NCI-H748 (cell line): ENCODE data around the gene SSBP4.

Experiments
- DNase-seq: peaks from one replicate; lab custom pipeline; 2025; ENCODE audit not compliant: unreplicated experiment; lab: John Stamatoyannopoulos, UW

The SSBP4 gene

DNA sequence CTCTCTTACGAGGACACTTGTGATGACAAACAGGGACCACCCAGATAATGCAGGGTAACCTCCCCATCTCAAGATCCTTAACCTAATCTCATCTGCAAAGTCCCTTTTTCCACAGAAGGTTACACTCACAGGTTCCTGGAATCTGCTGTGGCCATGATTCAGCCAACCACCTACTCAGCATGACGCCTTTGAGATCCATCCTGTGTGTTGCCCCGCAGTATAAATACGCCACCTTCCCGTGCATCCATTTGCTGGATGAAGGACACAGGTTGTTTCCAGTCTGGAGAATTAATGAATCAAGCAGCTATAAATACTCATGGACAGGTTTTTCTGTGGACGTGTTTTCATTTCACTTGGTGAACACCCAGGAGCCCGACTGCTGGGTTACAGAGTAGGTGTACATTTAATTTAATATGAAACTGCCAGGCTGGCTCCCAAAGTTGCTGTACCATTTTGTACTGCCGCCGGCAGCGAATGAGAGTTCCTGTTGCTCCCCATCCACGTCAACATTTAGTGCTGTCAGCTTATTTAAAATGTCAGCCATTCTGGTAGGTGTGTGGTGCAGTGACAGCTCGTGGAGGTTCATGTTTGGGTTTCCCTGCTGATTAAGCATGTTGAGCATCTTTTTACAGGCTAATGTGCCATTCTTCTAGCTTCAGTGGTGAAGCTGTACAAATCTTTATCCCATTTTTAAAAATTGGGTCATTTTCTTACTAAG, 62.5 kb downstream of the SSBP4 start:
- no peak for DNase-seq

DNA sequence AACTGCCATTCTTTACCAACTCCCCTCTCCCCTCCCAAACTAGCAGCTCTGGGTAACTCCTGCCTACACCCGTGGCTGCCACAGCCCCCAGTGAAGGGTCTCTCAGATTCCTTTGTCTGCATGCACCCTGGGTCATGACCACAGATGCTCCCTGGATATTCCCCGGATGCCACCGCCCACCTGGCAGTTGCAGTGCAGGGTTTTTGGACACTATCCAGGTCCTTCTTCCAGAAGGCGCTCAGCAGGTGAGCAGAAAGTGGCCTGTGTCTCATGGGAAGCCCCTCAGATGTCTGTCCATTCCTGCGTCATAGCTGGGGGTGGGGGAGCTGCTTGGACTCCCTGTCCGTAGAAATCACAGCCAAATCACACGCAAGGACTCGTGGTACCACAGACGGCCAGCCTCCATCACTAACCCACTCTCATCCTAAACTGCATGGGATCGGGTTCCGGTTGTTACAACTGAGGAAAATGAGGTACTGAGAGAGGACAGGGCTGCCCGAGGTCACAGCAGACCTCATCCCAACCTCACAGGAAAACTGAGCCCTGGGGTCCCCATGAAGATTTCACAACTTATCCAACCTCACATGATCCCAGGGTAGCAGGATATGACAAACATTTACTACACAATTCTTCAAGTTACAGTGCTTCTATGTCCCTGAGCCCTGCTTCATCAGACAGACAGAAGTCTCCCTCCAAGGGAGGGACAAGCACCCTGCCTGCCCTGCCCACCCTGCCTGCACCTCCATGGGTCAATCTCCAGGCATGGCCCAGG, 64.1 kb downstream of the SSBP4 start:
- peak; percentile 10 for DNase-seq
